Measurements from ENCODE around the gene NAV2. TPM values are rescaled to one million over a fixed set of nuclear protein-coding genes. Genes with fewer than 3 reads are reported as not detected.
"Not testable (repeated sequence)": the region's sequence is repeated elsewhere in the genome, so short reads cannot be mapped to it uniquely, and the experiment has no call there.

The NAV2 gene
- total and polyA plus RNA-seq, 10 donors, result 0.46 to 11.6 (median 4.1) TPM

DNA sequence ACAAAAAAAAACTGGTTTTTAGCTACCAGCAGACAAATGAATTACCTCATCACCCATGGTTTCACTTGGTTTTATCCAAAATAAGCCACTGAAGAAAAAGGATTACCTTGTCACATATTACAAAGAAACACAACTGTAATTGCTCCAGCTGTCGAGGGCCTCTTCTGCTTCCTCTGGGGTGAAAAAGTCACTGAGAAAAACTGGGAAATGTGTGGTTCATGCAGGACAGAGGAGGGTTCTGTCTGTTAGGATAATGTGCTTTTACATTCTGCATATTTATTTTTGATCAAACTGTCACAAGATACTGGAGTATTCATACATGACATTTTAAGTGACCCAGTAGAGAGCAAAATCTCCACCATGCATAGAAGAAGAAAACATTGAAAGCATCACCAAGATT lies 211.7 kb downstream of the NAV2 start:
- H3K27me3 ChIP-seq (replicated peaks in 1 of 7), result no peaks in the 10 kb centered on the region
- H3K4me3 ChIP-seq, result no peak overlapping the region
- no peaks in the 10 kb centered on the region for H3K4me1 ChIP-seq
- no peaks in the 10 kb centered on the region for H3K36me3 ChIP-seq
- no peaks in the 10 kb centered on the region for H3K9me3 ChIP-seq
- no peak overlapping the region for H3K27ac ChIP-seq
- WGBS, 5 donors, result 58 to 92% (median 76%) methylated on average over 1 of the region's 1 CpG
- no peak for DNase-seq
- intact Hi-C loops (cut with DNase I; ENCODE audit: low total_unique reads), result no loop called here
- TF ChIP-seq POLR2AphosphoS5 (IDR thresholded peaks at IDR 0.05) (no peak), POLR2A (IDR thresholded peaks at IDR 0.05) (no peak)
- TF ChIP-seq, protein P1, sequence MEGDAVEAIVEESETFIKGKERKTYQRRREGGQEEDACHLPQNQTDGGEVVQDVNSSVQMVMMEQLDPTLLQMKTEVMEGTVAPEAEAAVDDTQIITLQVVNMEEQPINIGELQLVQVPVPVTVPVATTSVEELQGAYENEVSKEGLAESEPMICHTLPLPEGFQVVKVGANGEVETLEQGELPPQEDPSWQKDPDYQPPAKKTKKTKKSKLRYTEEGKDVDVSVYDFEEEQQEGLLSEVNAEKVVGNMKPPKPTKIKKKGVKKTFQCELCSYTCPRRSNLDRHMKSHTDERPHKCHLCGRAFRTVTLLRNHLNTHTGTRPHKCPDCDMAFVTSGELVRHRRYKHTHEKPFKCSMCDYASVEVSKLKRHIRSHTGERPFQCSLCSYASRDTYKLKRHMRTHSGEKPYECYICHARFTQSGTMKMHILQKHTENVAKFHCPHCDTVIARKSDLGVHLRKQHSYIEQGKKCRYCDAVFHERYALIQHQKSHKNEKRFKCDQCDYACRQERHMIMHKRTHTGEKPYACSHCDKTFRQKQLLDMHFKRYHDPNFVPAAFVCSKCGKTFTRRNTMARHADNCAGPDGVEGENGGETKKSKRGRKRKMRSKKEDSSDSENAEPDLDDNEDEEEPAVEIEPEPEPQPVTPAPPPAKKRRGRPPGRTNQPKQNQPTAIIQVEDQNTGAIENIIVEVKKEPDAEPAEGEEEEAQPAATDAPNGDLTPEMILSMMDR (IDR thresholded peaks at IDR 0.05 in 8 of 11, conservative IDR thresholded peaks at IDR 0.05 in 3 of 11), result no peak

DNA sequence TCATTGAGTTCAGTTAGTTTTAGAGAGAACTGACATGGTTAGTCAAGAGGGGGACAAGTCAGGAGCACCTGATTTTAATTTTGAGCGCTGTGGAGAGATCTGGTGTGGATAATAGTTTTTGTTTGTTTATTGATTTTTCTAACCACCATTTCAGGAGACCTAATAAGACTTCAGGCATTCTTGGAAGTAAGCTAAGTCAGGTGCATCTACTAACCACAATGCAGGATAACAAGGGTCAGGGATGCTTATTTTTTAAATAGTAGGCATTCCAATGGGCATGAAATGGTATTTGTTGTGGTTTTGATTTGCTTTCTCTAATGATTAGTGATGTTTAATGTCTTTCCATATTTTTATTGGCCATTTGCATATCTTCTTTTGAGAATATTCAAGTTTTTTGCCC lies 212.1 kb downstream of the NAV2 start:
- WGBS, 5 donors, result 7 to 95% (median 73%) methylated on average over 1 of the region's 1 CpG
- no peak overlapping the region for H3K4me3 ChIP-seq
- no peaks in the 10 kb centered on the region for H3K27me3 ChIP-seq (replicated peaks in 1 of 7)
- H3K36me3 ChIP-seq, result no peaks in the 10 kb centered on the region
- intact Hi-C loops (cut with DNase I; ENCODE audit: low total_unique reads), result no loop called here
- H3K27ac ChIP-seq, result no peak overlapping the region
- TF ChIP-seq, protein P1 (IDR thresholded peaks at IDR 0.05 in 8 of 11, conservative IDR thresholded peaks at IDR 0.05 in 3 of 11), result no peak
- TF ChIP-seq POLR2AphosphoS5 (IDR thresholded peaks at IDR 0.05), result no peak
- TF ChIP-seq POLR2A (IDR thresholded peaks at IDR 0.05), result no peak
- DNase-seq, result no peak
- no peaks in the 10 kb centered on the region for H3K4me1 ChIP-seq
- no peaks in the 10 kb centered on the region for H3K9me3 ChIP-seq

DNA sequence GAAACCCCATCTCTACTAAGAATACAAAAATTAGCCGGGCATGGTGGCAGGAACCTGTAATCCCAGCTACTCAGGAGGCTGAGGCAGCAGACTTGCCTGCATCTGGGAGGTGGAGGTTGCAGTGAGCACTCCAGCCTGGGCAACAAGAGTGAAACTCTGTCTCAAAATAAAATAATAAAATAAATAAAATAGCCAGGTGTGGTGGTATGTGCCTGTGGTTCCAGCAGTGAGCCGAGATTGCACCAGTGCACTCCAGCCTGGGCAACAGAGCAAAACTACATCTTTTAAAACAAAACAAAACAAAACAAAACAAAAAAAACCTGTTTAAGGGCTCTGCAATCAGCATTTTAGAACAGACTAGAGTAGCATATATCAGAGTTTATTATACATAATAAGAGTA lies 214.8 kb downstream of the NAV2 start:
- DNase-seq; H3K4me3 ChIP-seq; H3K4me1 ChIP-seq; H3K27me3 ChIP-seq (replicated peaks in 1 of 7); H3K9me3 ChIP-seq; H3K27ac ChIP-seq; H3K36me3 ChIP-seq; intact Hi-C loops (cut with DNase I; ENCODE audit: low total_unique reads): not testable (repeated sequence)
- WGBS, 5 donors, result 78 to 90% (median 88%) methylated on average over 2 of the region's 2 CpGs

DNA sequence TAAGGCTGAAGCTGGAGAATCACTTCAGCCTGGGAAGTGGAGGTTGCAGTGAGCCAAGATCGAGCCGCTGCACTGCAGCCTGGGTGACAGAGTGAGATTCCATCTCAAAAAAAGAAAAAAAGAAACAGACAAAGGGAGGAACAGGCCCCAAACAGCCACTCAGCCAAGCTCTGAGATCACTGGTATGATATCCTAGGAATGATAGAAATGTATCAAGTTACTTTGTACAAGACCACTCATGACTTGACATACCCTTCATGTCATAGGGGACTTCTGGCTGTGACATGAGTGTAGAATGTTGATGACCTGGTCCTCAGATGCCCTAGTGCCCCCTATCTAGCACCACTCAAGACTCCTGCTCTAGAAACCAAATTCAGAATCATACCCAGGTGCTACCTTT lies 216.5 kb downstream of the NAV2 start:
- H3K27ac ChIP-seq, result no peak overlapping the region

More for the DNA sequence above, 216.5 kb downstream of the NAV2 start:
- H3K9me3 ChIP-seq, result no peaks in the 10 kb centered on the region
- no peaks in the 10 kb centered on the region for H3K27me3 ChIP-seq (replicated peaks in 1 of 7)
- H3K4me1 ChIP-seq, result peaks cover 0 to 7% (median 0%) of the 10 kb centered on the region in 6 donors
- DNase-seq, result no peak
- 71 to 98% (median 93%) methylated on average over 2 of the region's 2 CpGs for WGBS, 5 donors
- H3K36me3 ChIP-seq, result peaks cover 0 to 8% (median 0%) of the 10 kb centered on the region in 6 donors
- intact Hi-C loops (cut with DNase I; ENCODE audit: low total_unique reads), result no loop called here
- H3K4me3 ChIP-seq, result no peak overlapping the region
- TF ChIP-seq POLR2AphosphoS5 (IDR thresholded peaks at IDR 0.05) (no peak), POLR2A (IDR thresholded peaks at IDR 0.05) (no peak)
- TF ChIP-seq, protein P1 (IDR thresholded peaks at IDR 0.05 in 8 of 11, conservative IDR thresholded peaks at IDR 0.05 in 3 of 11), result no peak
